HEK293 (cell line): ENCODE measurements around the gene APPL2.

ENCODE experiments used
- CTCF ChIA-PET: fragments of 350-600 bp; formaldehyde crosslinking; extraction: SDS; loops from one replicate; lab custom pipeline; 2021; ENCODE audit warnings: antibody characterized with exemption; lab: Yijun Ruan, JAX
- POLR2A ChIA-PET: fragments of 300-600 bp; formaldehyde crosslinking; extraction: SDS; loops from one replicate; lab custom pipeline; 2020; ENCODE audit warnings: antibody characterized with exemption, inconsistent platforms; lab: Yijun Ruan, JAX
- H3K27ac ChIP-seq: fragments of 200-500 bp; sonication (Bioruptor generic); 2 replicates; pipeline ENCODE4 v1.5.1; 2014; ENCODE audit warnings: low read depth, low read length, control low read depth, inconsistent platforms; ENCODE audit errors: extremely low read depth
- H3K36me3 ChIP-seq, 2 experiments: fragments of 200-500 bp in 1 of 2; sonication (Bioruptor generic) in 1 of 2; 1 replicate in 1 of 2; 2 replicates in 1 of 2; pipeline ENCODE4 v1.5.1; 2014 to 2017; ENCODE audit warnings: inconsistent platforms in 2 of 2, low read length in 2 of 2; ENCODE audit not compliant: control insufficient read depth in 2 of 2, insufficient read depth in 1 of 2
- H3K4me1 ChIP-seq: fragments of 200-500 bp; sonication (Bioruptor generic); 2 replicates; pipeline ENCODE4 v1.5.1; 2014; ENCODE audit warnings: mild to moderate bottlenecking, low read length, inconsistent platforms; ENCODE audit not compliant: control insufficient read depth, insufficient read depth
- H3K4me3 ChIP-seq: 2 replicates; pipeline ENCODE4 v1.5.1; 2011; ENCODE audit warnings: low read depth, mild to moderate bottlenecking, control low read depth, low read length, moderate library complexity
- H3K9me3 ChIP-seq: fragments of 200-500 bp; sonication (Bioruptor generic); 2 replicates; pipeline ENCODE4 v1.5.1; 2014; ENCODE audit warnings: low read depth, low read length, inconsistent platforms; ENCODE audit not compliant: control insufficient read depth, insufficient read depth
- BCL11A ChIP-seq: fragments of 450-650 bp; formaldehyde crosslinking; IDR thresholded peaks from 2 replicates; pipeline ENCODE4 v1.5.1; 2016; ENCODE audit warnings: low read depth, missing biosample characterization, missing genetic modification characterization
- GLI2 ChIP-seq: fragments of 450-650 bp; formaldehyde crosslinking; IDR thresholded peaks from 2 replicates; pipeline ENCODE4; 2017; ENCODE audit warnings: missing biosample characterization, missing genetic modification characterization, low read depth, borderline replicate concordance
- HOXD13 ChIP-seq: sonication (generic); formaldehyde crosslinking; IDR thresholded peaks from 2 replicates; pipeline ENCODE4 v1.8.0; 2022; ENCODE audit warnings: missing genetic modification reagents, borderline replicate concordance
- IKZF3 ChIP-seq: fragments of 450-650 bp; IDR thresholded peaks from 2 replicates; pipeline ENCODE4 v1.5.0; 2018; ENCODE audit warnings: missing biosample characterization, mild to moderate bottlenecking, missing genetic modification characterization, moderate library complexity
- KLF16 ChIP-seq: fragments of 450-650 bp; formaldehyde crosslinking; IDR thresholded peaks from 2 replicates; pipeline ENCODE4 v1.5.1; 2017; ENCODE audit warnings: missing biosample characterization, missing genetic modification characterization
- KLF8 ChIP-seq: fragments of 450-650 bp; formaldehyde crosslinking; IDR thresholded peaks from 2 replicates; pipeline ENCODE4 v1.5.1; 2016; ENCODE audit warnings: missing biosample characterization, missing genetic modification characterization
- PATZ1 ChIP-seq: fragments of 450-650 bp; formaldehyde crosslinking; IDR thresholded peaks from 2 replicates; pipeline ENCODE4 v1.5.1; 2016; ENCODE audit warnings: missing biosample characterization, missing genetic modification characterization
- SETDB1 ChIP-seq: IDR thresholded peaks from one replicate; pipeline ENCODE4 v1.6.1; 2017; ENCODE audit warnings: mild to moderate bottlenecking, low read length, moderate library complexity, mixed read lengths; ENCODE audit not compliant: insufficient read length
- SP3 ChIP-seq: fragments of 450-650 bp; formaldehyde crosslinking; IDR thresholded peaks from 2 replicates; pipeline ENCODE4 v1.5.1; 2016; ENCODE audit warnings: missing biosample characterization, missing genetic modification characterization
- SP7 ChIP-seq: fragments of 450-650 bp; formaldehyde crosslinking; IDR thresholded peaks from 2 replicates; pipeline ENCODE4 v1.5.1; 2016; ENCODE audit warnings: missing biosample characterization, missing genetic modification characterization
- ZBTB20 ChIP-seq: fragments of 450-650 bp; formaldehyde crosslinking; IDR thresholded peaks from 2 replicates; pipeline ENCODE4 v1.5.1; 2016; ENCODE audit warnings: missing biosample characterization, missing genetic modification characterization
- ZNF19 ChIP-seq: fragments of 450-650 bp; formaldehyde crosslinking; IDR thresholded peaks from 2 replicates; pipeline ENCODE4; 2016; ENCODE audit warnings: missing biosample characterization, missing genetic modification characterization, low read depth
- ZNF280C ChIP-seq: fragments of 450-650 bp; formaldehyde crosslinking; IDR thresholded peaks from 2 replicates; pipeline ENCODE4 v1.5.1; 2016; ENCODE audit warnings: missing biosample characterization, missing genetic modification characterization
- ZNF280D ChIP-seq: fragments of 450-650 bp; formaldehyde crosslinking; IDR thresholded peaks from 2 replicates; pipeline ENCODE4 v1.5.1; 2016; ENCODE audit warnings: missing biosample characterization, missing genetic modification characterization
- ZNF335 ChIP-seq: fragments of 450-650 bp; formaldehyde crosslinking; conservative IDR thresholded peaks from 2 replicates; pipeline ENCODE4 v1.5.1; 2016; ENCODE audit warnings: missing biosample characterization, missing genetic modification characterization
- ZNF394 ChIP-seq: fragments of 450-650 bp; formaldehyde crosslinking; IDR thresholded peaks from 2 replicates; pipeline ENCODE4 v1.5.1; 2016; ENCODE audit warnings: missing biosample characterization, missing genetic modification characterization, mild to moderate bottlenecking, moderate library complexity, borderline replicate concordance
- ZNF416 ChIP-seq: fragments of 450-650 bp; formaldehyde crosslinking; IDR thresholded peaks from 2 replicates; pipeline ENCODE4 v1.5.1; 2016; ENCODE audit warnings: missing biosample characterization, missing genetic modification characterization
- ZNF423 ChIP-seq: fragments of 450-650 bp; formaldehyde crosslinking; IDR thresholded peaks from 2 replicates; pipeline ENCODE4 v1.5.1; 2016; ENCODE audit warnings: missing biosample characterization, missing genetic modification characterization
- ZNF501 ChIP-seq: fragments of 450-650 bp; formaldehyde crosslinking; IDR thresholded peaks from 2 replicates; pipeline ENCODE4 v1.5.1; 2016; ENCODE audit warnings: missing biosample characterization, missing genetic modification characterization
- ZNF548 ChIP-seq: fragments of 450-650 bp; formaldehyde crosslinking; IDR thresholded peaks from 2 replicates; pipeline ENCODE4 v1.5.1; 2016; ENCODE audit warnings: missing biosample characterization, missing genetic modification characterization
- ZNF549 ChIP-seq: fragments of 450-650 bp; IDR thresholded peaks from 2 replicates; pipeline ENCODE4 v1.5.1; 2018; ENCODE audit warnings: missing biosample characterization, missing genetic modification characterization, mild to moderate bottlenecking, inconsistent platforms, moderate library complexity
- ZNF558 ChIP-seq: fragments of 450-650 bp; formaldehyde crosslinking; IDR thresholded peaks from 2 replicates; pipeline ENCODE4 v1.5.1; 2016; ENCODE audit warnings: missing biosample characterization, missing genetic modification characterization
- ZNF629 ChIP-seq: fragments of 450-650 bp; formaldehyde crosslinking; IDR thresholded peaks from 2 replicates; pipeline ENCODE4 v1.5.1; 2017; ENCODE audit warnings: missing biosample characterization, missing genetic modification characterization
- ZNF664 ChIP-seq: fragments of 450-650 bp; formaldehyde crosslinking; IDR thresholded peaks from 2 replicates; pipeline ENCODE4 v1.5.1; 2016; ENCODE audit warnings: missing biosample characterization, missing genetic modification characterization
- ZNF701 ChIP-seq: fragments of 450-650 bp; formaldehyde crosslinking; IDR thresholded peaks from 2 replicates; pipeline ENCODE4 v1.5.1; 2016; ENCODE audit warnings: missing biosample characterization, missing genetic modification characterization
- ZNF777 ChIP-seq: fragments of 450-650 bp; formaldehyde crosslinking; IDR thresholded peaks from 2 replicates; pipeline ENCODE4 v1.5.1; 2017; ENCODE audit warnings: missing biosample characterization, missing genetic modification characterization, borderline replicate concordance

The APPL2 gene

GRCh38 chr12:105237666-105238065 is 1.7 kb upstream of the APPL2 start:
- Histone ChIP-seq H3K36me3 (no peaks in the 10 kb centered on the region), H3K27ac (no peak overlapping the region), H3K9me3 (no peaks in the 10 kb centered on the region), H3K4me1 (0 out of 2 replicates have a peak, but pooled peaks cover 5% of the 10 kb centered on the region), H3K4me3 (no peak overlapping the region)
- TF ChIP-seq ZNF280C = no peak
- no peak for TF ChIP-seq SETDB1
- TF ChIP-seq HOXD13 (CRISPR knock-in tag) = no peak
- TF ChIP-seq ZNF701 = no peak
- TF ChIP-seq GLI2 (tag by site-specific recombination) = no peak
- no peak for TF ChIP-seq ZNF280D (tag by site-specific recombination)
- TF ChIP-seq BCL11A (tag by site-specific recombination) = no peak
- ChIA-PET POLR2A (no interaction called here), CTCF (no interaction called here)

- peak overlapping the region; percentile 91 for H3K4me3 ChIP-seq
- no peak for TF ChIP-seq ZNF423 (tag by site-specific recombination)
- TF ChIP-seq ZNF335 (tag by site-specific recombination) = peak; percentile 27
- 0 out of 2 replicates have a peak, but pooled peaks have one; percentile 44 for TF ChIP-seq KLF16 (tag by site-specific recombination)
- TF ChIP-seq KLF8 (tag by site-specific recombination) = 0 out of 2 replicates have a peak, but pooled peaks have one; percentile 13
- 0 out of 2 replicates have a peak, but pooled peaks have one; percentile 4 for TF ChIP-seq ZBTB20
- no peak for TF ChIP-seq ZNF416 (tag by site-specific recombination)
- peak; percentile 39; the same call in 1 of the 2 replicates for TF ChIP-seq SP3 (tag by site-specific recombination)
- peak; percentile 54 for TF ChIP-seq ZNF394
- peak; percentile 70 for TF ChIP-seq ZNF664 (tag by site-specific recombination)
- POLR2A ChIA-PET = interaction anchor here (0.8 to 2.0 kb wide), 8 partner anchors 10 to 1122 kb away, joined by 3 to 9 read pairs (median 3); partner anchors contain the start of gene POLR3B
- peaks cover 0 to 12% of the 10 kb centered on the region in 2 experiments; a peak in 1 of 3 replicates for H3K36me3 ChIP-seq
- H3K27ac ChIP-seq = peak overlapping the region; percentile 78; the same call in 1 of the 2 replicates
- H3K9me3 ChIP-seq = no peaks in the 10 kb centered on the region
- CTCF ChIA-PET = interaction anchor here (1.0 to 1.4 kb wide), 2 partner anchors 131 to 150 kb away, joined by 3 to 4 read pairs; no protein-coding TSS in a partner anchor
- H3K4me1 ChIP-seq = 0 out of 2 replicates have a peak, but pooled peaks cover 5% of the 10 kb centered on the region
Measured at GRCh38 chr12:105235281-105235731, 668 bp downstream of the APPL2 start.

- Histone ChIP-seq H3K9me3 (no peaks in the 10 kb centered on the region), H3K4me1 (0 out of 2 replicates have a peak, but pooled peaks cover 5% of the 10 kb centered on the region), H3K27ac (no peak overlapping the region), H3K36me3 (peaks cover 0 to 15% of the 10 kb centered on the region in 2 experiments; a peak in 1 of 3 replicates), H3K4me3 (no peak overlapping the region)
- ChIA-PET POLR2A (interaction anchor here (0.6 kb wide), 1 partner anchor 98 kb away, joined by 3 read pairs; no protein-coding TSS in a partner anchor), CTCF (interaction anchor here (1.4 kb wide), 1 partner anchor 151 kb away, joined by 4 read pairs; no protein-coding TSS in a partner anchor)
- TF ChIP-seq ZNF777 (no peak), ZNF19 (tag by site-specific recombination) (no peak), ZNF501 (tag by site-specific recombination) (no peak), SP7 (no peak), ZNF629 (no peak), ZNF335 (tag by site-specific recombination) (no peak), IKZF3 (tag by site-specific recombination) (no peak), PATZ1 (tag by site-specific recombination) (no peak), ZNF558 (tag by site-specific recombination) (no peak), ZNF548 (tag by site-specific recombination) (no peak), ZNF549 (tag by site-specific recombination) (no peak)
Measured at GRCh38 chr12:105234197-105234596, 1.8 kb downstream of the APPL2 start.
